8988T (cell line): Measurements from ENCODE around the gene RTN3.
"Not testable (repeated sequence)": the region's sequence is repeated elsewhere in the genome, so short reads cannot be mapped to it uniquely, and the experiment has no call there.

ENCODE experiments used
- DNase-seq: peaks from one replicate; pipeline ENCODE4 v3.0.0; 2011

Gene RTN3

DNA sequence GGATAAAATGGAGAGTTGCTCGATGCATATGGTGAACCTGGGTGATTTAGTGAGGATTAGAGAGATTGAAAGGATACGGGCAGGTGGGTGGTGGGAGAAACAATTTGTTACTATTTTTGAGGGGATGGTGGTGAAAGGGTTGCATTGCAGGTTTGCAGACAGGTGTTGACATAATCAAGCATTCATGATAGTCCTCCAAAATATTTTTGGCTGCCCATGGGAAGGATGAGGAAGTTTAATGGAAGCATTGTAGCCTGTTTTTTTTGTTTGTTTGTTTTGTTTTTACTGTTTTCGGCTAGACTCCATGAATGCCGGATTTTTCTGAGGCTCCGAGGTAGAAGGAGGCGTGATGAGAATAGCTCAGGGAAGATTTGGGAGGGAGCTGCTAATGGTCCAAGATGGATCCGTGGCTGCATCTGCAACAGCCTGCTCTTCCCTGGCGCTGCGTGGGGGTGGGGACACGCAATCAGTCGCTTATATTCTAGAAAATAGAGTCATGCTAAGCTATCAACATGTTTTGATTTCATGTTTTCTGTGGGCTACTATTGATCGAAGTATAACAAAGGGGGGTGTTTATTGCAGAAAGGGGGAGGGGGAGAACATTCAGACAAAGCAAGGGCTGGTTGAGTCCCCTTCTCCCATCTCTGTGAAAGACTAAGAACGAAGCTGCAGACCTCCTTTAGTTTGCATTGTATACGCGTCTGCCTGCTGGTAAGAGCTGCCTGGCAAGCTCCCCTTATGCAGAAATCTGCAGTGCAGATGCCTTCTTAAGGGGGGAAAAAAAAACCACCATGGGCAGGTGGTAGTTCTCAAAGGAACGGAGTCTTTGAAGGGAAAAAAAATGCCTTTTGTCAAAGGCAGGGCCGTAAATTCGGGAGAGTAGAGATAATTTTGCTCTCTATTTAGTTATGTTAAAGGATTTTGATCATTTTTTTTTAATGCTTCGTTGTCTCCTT, 1.0 kb downstream of the RTN3 start:
- no peak for DNase-seq

DNA sequence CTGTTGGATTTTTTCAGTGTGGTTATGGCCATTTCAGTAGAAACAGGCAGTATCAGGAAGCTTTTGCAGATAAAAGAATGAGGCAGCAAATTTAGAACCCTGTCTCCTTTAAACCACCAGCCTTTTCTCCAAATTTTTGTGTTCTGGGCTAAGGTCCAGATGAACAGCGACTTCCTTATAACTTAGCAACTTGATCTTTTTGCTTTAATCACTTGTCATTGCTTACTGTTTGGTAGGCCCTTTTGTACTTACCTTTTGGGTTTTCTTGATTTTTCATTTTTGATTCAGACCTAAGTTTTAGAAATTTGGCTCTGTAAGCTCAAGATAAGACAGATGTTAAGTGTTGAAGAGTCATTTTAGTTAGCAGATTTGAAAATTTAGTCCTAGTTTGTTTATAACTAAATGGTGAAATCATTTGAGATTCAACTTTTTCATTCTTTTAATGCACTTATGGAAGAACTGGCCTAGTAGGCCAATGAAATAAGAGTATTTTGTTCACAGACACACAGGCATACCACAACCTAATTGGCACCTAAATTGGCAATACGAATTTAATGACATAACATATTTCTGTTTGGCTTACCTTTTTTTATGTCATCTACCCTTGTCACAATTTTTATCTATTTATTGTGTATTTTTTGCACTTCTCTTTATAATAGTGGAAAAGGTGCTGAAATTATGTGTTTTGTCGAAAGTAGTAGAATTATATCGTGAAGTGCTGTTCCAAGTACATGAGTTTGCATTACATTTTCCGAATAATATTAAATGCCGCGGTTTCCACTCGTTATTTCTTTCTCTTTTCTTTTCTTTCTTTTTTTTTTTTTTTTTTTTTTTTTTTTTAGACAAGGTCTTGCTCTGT, 2.1 kb downstream of the RTN3 start:
- no peak for DNase-seq

DNA sequence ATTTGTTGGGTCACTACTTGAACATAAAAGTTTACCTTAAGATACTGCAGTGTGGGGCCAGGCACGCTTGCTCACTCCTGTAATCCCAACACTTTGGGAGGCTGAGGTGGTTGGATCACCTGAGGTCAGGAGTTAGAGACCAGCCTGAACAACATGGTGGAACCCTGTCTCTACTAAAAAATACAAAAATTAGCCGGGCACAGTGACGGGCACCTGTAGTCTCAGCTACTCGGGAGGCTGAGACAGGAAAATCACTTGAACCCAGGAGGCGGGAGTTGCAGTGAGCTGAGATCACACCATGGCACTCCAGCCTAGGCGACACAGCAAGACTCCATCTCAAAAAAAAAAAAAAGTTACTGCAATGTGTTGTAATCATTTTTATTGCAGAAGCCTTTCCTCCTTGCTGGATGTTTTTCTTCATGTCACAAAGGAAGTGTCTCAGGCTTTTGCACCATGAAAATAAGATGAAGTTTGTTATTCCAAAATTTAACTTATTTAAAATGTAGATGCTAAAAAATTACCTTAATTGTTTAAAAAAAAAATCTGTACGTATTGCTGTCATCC, 3.9 kb downstream of the RTN3 start:
- not testable (repeated sequence) for DNase-seq

DNA sequence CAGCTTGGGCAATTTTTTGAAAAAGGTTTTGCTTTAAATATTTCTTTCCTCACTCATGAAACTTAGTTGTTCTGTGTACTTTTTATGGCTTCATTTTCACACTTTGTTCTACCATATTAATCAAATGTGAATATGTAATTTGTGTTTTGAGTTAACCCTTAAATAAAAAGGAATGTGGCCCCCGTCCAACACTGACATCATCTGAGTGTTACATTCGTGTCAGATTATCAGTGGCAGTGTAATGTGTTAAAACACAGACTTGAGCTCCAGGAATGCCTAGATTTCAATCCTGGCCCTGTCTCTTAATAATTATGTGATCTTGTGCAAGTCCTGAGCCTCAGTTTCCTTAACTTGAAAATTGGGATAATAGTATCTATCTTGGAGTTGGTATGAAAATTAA, 5.6 kb downstream of the RTN3 start:
- no peak for DNase-seq

DNA sequence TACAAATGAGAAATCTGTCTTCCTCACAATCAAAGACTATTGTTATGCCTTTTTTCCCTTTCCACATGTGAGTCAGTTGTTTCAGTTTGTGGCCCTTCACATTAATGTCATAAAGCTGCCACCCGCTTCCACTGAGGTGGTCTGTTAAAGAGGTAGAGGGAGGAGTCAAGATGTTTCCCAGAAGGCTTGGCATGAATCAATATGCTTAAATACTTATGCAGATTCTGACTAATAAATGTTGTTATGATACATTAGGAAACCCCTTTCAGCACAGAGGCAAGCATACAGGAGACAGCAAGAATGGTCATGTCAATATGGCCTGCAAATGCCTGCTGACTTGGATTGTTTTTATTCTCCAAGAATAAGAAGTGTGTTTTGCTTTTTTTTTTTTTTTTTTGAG, 6.5 kb downstream of the RTN3 start:
- DNase-seq, result no peak

DNA sequence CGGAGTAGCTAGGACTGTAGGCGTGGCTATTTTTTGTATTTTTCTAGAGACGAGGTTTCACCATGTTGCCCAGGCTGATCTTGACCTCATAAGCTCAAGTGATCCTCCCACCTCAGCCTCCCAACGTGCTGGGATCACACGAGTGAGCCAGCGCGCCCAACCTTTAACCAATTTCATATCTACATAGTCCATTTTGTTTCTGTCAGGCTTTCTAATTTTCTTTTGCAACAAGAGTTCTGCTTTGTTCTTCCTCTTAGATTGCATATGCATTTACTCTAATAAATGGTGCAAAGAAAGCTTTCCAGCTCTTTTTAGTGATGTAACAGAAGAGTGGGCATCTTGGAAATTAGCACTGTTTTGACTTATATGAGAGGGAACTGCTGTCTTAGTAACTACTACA, 13.3 kb downstream of the RTN3 start:
- DNase-seq, result no peak

DNA sequence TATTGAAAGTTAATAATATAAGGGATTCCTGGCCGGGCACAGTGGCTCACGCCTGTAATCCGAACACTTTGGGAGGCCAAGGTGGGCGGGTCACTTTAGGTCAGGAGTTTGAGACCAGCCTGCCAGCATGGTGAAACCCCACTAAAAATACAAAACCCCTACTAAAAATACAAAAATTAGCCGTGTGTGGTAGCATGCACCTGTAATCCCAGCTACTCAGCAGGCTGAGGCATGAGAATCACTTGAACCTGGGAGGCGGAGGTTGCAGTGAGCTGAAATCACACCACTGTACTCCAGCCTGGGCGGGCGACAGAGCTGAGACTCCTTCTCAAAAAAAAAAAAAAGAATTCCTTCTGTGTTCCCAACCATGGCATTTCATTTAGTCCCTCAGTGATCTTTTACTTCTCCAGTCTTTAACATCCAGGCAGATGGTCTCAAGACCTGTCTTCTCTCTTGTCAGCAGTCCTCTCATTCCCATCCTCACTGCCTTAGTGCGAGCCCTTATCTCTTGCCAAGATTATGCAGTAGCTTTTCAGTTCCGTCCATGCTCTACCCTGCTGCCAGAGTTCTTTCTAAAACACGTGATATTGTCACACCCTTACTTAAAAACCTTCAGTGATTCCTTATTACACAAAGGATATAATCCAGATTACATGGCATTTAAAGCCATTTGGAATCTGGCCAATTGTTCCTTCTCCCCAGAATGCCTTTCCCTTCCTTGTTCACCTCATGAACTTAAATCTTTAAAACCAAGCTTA, 17.9 kb downstream of the RTN3 start:
- no peak for DNase-seq

DNA sequence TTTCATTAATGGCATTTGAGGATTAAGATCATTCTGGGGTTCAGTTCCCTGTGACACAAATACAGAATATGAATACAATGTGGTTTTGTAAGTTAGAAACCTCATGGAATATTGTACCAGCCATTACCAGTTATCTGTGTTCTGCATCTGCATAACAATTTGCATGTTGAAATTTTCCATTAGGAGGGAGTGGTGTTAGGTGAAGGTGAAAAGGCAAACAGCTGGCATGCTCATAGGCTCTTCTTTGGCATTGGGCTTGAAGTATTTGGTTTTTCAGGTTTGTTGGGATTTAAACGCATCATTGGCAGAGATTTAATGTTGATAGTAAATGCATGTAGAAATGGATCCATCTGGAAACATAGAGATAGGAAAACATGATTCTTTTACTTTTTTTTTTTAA, 18.6 kb downstream of the RTN3 start:
- no peak for DNase-seq

DNA sequence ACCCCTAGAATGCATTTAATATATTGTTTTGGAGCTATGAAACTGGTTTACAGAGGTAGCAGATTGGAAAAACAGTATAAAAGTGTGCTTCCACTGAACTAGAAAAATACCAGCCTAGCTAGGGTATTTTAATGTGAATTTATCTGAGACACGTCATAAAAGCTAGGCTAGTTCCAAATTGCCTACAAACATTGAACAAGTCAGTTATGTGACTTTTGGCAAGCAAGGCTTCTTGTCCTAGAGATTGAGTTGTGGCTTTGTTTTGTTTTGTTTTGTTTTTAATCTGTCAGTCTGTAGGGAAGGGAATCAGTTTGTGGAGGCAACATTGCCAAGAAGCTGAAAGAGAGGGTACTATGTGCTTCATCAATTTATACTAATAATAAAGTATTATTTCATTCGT, 24.2 kb downstream of the RTN3 start:
- no peak for DNase-seq

DNA sequence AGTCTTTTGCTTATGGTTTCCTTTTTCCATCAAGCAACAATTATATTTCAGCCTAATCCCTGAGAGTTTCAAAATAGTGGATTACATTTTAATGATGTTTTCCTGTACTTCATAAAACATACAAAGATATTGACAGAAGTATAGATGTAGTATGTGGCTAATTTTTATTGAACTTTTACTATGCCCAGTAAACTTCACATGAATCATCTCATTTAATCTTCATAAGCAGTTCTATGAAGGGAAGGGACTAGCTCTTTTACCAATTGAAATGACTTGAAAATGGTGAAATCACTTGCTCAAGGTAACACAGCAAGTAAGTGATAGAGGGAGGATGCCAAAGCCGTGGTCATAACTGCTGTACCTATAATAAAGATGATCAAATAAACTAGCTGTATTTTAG, 27.5 kb downstream of the RTN3 start:
- DNase-seq, result no peak

DNA sequence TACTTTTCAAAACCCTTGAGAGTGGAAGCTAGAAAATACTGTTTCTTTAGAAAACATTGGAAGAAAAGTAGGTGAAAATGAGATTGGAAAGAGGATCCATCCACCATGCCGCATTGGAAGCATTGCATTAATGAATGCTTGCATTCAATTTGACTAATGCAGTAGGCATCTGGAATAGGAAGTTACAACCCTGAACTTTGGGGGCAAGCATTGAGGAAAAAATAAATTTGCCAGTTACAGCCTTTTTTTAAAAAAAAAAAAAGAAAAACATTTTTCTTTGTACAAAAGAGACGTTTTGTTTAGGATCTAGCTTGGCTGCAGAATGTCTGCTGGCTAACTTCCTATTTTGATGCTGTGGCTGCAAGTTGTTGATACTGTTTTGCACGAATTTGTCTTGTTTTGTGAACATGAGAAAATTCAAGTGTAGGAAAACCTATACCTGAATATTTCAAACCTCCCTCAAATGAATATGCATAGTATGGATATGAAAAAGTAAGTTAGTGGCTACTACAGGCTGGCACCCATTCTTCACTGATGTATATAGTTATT, 28.1 kb downstream of the RTN3 start:
- no peak for DNase-seq

DNA sequence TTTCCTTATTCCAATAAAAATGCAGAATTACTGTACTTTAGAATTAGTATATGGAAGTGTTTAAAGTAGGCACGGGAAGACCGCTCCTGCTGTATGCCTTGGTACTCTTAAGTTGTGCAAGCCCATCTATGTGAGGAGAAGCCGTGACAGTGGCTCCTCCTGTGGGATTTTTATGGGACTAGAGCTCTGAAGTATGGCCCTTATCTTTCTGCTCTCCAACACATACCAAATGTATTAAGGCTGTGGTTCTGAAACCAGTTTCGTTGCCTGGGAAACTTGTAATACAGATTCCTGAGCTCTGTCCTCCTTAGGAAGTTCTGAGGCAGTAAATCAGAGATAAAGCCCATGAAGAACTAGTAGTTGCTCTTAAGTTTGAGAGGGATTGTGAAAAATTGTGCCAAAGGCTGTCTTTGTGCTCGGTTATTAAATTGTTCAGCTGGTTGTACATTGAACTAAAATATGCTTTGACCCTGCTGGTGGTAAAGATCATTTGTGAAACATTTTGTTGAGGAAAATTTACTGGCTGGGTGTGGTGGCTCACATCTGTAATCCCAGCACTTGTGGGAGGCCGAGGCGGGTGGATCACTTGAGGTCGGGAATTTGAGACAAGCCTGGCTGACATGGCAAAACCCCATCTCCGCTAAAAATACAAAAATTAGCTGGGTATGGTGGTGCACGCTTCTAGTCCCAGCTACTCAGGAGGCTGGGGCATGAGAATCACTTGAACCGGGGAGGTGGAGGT, 29.3 kb downstream of the RTN3 start:
- no peak for DNase-seq

DNA sequence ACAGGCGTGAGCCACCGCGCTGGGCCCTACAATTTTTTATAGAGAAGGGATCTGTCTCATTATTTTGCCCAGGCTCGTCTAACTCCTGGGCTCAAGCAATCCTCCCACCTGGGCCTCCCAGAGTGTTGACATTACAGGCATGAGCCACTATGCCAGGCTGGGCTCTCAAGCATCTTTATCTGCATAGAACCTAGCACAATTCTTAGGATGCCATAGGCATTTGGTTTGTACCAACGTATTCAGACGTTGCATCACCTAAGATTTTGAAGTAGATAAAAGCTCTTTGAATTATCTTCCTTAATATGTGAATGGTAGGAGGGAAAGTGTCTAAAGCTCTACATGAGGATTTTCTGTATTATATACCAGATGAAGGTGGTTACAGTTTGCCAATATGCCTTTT, 30.5 kb downstream of the RTN3 start:
- DNase-seq, result no peak

DNA sequence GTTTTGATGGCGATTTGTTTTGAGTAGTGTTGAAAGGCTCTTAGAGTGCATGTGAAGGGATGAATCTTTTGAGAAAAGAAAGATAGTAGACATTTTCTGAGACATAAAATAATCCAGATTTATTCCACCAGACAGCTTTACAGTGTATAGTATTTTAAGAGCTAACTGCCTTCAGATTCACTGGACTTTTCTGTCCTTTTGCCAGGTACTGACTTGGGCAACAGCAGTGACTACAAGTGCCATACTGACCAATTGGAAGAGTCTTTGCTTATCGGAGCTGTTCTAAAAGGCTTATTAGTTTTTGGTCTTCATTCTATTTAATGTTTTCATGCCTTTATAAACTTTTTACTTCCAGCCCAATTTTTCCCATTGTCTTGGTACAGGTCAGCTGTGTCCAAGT, 32.5 kb downstream of the RTN3 start:
- no peak for DNase-seq

DNA sequence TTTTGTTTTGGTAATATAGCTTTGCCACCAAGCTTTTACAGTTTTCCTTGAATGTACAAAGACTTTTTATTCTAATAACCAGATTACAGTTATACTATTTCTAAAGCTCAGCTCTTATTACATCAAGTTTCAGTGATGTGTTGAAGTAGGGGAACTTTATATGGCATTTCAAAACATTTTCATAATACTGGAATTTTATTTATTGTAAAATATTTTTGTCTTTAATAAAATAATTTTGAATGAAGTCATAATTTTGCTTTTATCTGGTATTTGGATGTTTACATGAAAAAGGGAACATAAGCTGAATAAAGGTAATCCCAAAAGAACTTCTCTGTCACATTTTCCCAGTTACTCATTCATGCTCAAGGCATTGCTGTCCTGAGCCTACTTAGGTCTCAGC, 34.7 kb downstream of the RTN3 start:
- no peak for DNase-seq

DNA sequence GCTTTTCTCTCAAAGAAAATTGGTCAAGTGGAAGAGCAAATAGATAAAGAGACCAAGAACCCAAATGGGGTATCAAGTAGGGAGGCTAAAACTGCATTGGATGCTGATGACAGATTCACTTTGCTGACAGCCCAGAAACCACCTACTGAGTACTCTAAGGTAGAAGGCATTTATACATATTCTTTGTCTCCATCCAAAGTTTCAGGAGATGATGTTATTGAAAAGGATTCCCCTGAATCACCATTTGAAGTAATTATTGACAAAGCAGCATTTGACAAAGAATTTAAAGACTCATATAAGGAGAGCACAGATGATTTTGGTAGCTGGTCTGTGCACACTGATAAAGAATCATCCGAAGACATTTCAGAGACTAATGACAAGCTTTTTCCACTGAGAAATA, 37.7 kb downstream of the RTN3 start:
- no peak for DNase-seq

DNA sequence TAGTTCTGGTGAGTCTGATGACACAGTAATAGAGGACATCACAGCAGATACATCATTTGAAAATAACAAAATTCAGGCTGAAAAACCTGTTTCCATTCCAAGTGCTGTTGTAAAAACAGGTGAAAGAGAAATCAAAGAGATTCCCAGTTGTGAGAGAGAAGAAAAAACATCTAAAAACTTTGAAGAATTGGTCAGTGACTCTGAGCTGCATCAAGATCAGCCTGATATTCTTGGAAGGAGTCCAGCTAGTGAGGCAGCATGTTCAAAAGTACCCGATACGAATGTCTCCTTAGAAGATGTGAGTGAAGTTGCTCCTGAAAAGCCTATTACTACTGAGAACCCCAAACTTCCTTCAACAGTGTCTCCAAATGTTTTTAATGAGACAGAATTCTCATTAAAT, 38.7 kb downstream of the RTN3 start:
- no peak for DNase-seq

DNA sequence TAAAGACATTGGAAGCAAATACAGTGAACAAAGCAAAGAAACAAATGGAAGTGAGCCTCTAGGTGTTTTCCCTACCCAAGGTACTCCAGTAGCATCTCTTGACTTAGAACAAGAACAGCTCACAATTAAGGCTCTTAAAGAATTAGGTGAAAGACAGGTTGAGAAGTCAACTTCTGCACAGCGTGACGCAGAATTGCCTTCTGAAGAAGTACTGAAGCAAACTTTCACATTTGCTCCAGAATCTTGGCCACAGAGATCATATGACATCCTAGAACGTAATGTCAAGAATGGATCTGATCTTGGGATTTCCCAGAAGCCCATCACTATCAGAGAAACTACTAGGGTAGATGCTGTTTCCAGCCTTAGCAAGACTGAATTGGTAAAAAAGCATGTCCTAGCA, 39.3 kb downstream of the RTN3 start:
- DNase-seq, result no peak

DNA sequence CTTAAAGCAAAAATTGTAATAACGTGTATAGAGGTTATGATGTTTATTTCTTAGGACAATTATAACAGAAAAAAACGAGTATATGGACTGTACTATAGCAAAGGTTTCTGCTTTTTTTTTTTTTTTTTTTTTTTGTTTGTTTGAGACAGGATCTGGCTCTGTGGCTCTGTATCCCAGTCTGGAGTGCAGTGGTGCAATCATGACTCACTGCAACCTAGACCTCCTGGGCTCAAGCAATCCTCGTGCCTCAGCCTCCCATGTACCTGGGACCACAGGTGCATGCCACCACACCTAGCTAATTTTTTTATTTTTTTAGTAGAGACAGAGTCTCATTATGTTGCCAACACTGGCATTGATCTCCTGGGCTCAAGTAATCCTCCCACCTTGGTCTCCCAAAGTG, 48.0 kb downstream of the RTN3 start:
- no peak for DNase-seq

DNA sequence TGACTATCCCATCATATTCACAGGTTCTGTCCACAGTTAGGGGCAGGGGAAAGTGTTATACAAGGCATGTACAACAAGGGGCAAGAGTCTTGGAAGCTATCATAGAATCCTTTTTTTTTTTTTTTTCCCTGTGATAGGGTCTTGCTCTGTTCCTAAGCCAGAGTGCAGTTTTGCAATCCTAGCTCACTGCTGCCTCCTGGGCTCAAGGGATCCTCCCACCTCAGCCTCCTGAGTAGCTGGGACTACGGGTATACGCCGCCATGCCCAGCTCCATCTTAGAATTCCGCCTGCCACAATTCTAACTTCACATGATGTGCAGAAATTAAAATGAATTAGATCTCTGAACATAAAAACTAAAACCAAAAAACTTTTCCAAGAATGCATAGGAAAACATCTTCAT, 55.6 kb downstream of the RTN3 start:
- DNase-seq, result no peak

DNA sequence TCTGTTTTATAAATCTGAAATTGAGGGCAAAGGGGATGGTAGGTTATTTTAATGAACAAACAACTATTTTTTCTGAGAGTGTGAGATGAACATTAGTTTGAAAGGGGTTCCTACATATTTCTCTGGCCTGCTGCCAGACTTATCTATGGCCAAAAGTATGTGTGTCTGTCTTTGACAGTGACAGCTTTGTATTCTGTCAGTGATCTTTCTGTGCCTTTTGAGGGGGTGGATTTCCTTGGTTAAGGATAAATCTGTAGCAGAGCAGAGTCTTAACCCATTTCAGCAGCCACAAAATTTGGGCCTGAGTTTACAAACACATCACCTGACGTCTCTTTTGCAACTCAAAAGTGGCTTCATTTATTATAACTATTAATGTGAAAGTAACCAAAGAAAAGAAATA, 56.4 kb downstream of the RTN3 start:
- no peak for DNase-seq
